ENCODE data around the gene TNIP2.

DNA sequence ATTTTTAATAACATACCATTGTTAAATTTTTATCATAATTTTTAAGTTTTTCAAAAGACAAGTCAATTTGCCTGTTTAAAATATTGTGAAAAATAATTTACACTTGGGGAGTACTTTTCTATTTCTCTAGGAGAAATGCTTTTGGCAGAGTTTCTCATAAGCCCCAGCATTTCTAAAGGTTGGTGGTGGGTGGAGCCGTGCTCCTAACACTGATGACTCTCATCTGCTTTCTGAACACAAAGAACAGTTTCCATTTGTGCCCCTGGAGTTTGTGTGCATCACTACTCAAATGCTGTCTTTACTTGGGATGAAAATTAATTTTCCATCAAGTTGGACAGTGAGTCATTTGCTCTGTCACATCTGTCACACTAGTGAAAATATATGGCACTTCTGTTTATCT, 57.6 kb downstream of the TNIP2 start:
- TF ChIP-seq, protein P1, sequence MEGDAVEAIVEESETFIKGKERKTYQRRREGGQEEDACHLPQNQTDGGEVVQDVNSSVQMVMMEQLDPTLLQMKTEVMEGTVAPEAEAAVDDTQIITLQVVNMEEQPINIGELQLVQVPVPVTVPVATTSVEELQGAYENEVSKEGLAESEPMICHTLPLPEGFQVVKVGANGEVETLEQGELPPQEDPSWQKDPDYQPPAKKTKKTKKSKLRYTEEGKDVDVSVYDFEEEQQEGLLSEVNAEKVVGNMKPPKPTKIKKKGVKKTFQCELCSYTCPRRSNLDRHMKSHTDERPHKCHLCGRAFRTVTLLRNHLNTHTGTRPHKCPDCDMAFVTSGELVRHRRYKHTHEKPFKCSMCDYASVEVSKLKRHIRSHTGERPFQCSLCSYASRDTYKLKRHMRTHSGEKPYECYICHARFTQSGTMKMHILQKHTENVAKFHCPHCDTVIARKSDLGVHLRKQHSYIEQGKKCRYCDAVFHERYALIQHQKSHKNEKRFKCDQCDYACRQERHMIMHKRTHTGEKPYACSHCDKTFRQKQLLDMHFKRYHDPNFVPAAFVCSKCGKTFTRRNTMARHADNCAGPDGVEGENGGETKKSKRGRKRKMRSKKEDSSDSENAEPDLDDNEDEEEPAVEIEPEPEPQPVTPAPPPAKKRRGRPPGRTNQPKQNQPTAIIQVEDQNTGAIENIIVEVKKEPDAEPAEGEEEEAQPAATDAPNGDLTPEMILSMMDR (IDR thresholded peaks at IDR 0.05): no peak
- TF ChIP-seq POLR2A (IDR thresholded peaks at IDR 0.05): no peak

Data from uterus (tissue), 2 donors.